Ascending aorta (tissue), 2 donors: ENCODE results near the gene ENTPD8. TPM values are rescaled to one million over a fixed set of nuclear protein-coding genes. Genes with fewer than 3 reads are reported as not detected.

Experiments used
- DNase-seq, 2 donors: peaks; one replicate each; pipeline ENCODE4 v3.0.0-alpha.2; 2019; ENCODE audit warnings: low spot score in 2 of 2
- H3K27ac ChIP-seq, 2 donors: fragments of 200-600 bp; sonication (generic); one replicate each; pipeline ENCODE4 v1.5.1; 2016 to 2017; ENCODE audit warnings: mild to moderate bottlenecking in 1 of 2
- H3K27me3 ChIP-seq: fragments of 200-600 bp; sonication (generic); one replicate; pipeline ENCODE4 v1.5.1; 2017
- H3K36me3 ChIP-seq, 2 donors: fragments of 200-600 bp; sonication (generic); one replicate each; pipeline ENCODE4 v1.5.1; 2016
- H3K4me1 ChIP-seq, 2 donors: fragments of 200-600 bp; sonication (generic); one replicate each; pipeline ENCODE4 v1.5.1; 2016 to 2017; ENCODE audit warnings: mild to moderate bottlenecking in 1 of 2
- H3K4me3 ChIP-seq, 2 donors: fragments of 200-600 bp; sonication (generic); one replicate each; pipeline ENCODE4 v1.5.1; 2016 to 2017; ENCODE audit warnings: mild to moderate bottlenecking in 1 of 2
- H3K9me3 ChIP-seq, 2 donors: fragments of 200-600 bp; sonication (generic); one replicate each; pipeline ENCODE4 v1.5.1; 2016
- intact Hi-C: fragments of 100-400 bp; cut with DNase I; formaldehyde crosslinking; loops from one replicate; pipeline ENCODE4 v1.15.1; 2023
- total RNA-seq: library from RNA; depleted of rRNA; stranded (reverse); fragments of >200 nt; gene quantifications from one replicate; pipeline ENCODE4 v1.1.0, GENCODE V29; 2016
- TF ChIP-seq, protein P1 (sequence below), 3 experiments: fragments of 200-600 bp in 2 of 3; fragments of 450-650 bp in 1 of 3; sonication (generic) in 2 of 3; IDR thresholded peaks; one replicate each; pipeline ENCODE4 v1.5.1; 2016 to 2019; ENCODE audit warnings: antibody characterized with exemption in 3 of 3, mild to moderate bottlenecking in 1 of 3, moderate library complexity in 1 of 3

ENTPD8 gene
- total RNA-seq, 1 donor from 2014 or later: not detected

DNA sequence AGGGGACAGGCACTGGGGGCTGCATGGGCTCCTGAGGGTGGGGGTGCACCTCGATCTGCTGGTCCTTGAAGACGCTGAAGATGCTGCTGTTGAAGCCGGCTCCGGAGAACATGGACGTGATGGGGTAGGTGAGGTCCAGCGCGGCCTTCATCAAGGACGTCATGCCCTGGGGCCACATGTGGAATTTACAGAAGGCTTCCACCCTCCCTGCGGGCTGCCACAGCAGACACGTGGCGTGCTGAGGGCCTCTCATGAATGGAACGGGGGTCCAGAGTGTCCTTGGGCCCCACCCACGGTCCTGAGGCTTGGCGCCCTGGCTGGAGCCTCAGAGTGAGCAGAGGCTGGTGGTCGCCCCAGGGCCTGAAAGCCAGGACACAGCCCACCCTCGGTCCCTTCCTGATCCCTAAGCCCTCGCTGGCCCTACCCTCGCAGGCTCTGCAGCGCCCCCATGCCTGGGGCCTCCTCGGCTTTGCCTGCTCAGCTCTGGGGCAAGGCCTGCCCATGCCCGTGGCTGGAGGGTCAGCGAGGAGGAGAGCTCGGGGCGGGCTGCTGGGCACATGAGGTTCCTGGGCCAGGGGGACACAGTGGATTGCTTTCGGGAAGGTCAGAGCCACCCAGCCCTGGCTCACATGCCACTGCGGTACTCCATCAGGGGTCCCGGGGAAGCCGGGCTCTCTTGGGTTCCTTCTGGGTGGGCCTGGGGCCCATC, 23.3 kb upstream of the ENTPD8 start:
- Histone ChIP-seq H3K4me3 (no peak overlapping the region), H3K4me1 (peaks cover 2 to 3% of the 10 kb centered on the region in 2 donors), H3K9me3 (no peaks in the 10 kb centered on the region), H3K36me3 (no peaks in the 10 kb centered on the region), H3K27me3 (no peaks in the 10 kb centered on the region), H3K27ac (no peak overlapping the region)
- intact Hi-C loops: no loop called here
- TF ChIP-seq, protein P1, sequence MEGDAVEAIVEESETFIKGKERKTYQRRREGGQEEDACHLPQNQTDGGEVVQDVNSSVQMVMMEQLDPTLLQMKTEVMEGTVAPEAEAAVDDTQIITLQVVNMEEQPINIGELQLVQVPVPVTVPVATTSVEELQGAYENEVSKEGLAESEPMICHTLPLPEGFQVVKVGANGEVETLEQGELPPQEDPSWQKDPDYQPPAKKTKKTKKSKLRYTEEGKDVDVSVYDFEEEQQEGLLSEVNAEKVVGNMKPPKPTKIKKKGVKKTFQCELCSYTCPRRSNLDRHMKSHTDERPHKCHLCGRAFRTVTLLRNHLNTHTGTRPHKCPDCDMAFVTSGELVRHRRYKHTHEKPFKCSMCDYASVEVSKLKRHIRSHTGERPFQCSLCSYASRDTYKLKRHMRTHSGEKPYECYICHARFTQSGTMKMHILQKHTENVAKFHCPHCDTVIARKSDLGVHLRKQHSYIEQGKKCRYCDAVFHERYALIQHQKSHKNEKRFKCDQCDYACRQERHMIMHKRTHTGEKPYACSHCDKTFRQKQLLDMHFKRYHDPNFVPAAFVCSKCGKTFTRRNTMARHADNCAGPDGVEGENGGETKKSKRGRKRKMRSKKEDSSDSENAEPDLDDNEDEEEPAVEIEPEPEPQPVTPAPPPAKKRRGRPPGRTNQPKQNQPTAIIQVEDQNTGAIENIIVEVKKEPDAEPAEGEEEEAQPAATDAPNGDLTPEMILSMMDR (IDR thresholded peaks at IDR 0.05): no peak
- DNase-seq: peak in 1 of 2 donors; percentile 61

GRCh38 chr9:137463931-137464290, 22.8 kb upstream of the ENTPD8 start:
- peaks cover 3 to 4% of the 10 kb centered on the region in 2 donors for H3K4me1 ChIP-seq
- no peak for DNase-seq
- H3K4me3 ChIP-seq: no peak overlapping the region
- intact Hi-C loops: no loop called here
- no peaks in the 10 kb centered on the region for H3K36me3 ChIP-seq
- H3K9me3 ChIP-seq: no peaks in the 10 kb centered on the region
- TF ChIP-seq, protein P1 (IDR thresholded peaks at IDR 0.05): no peak
- H3K27me3 ChIP-seq: no peaks in the 10 kb centered on the region
- no peak overlapping the region for H3K27ac ChIP-seq

DNA sequence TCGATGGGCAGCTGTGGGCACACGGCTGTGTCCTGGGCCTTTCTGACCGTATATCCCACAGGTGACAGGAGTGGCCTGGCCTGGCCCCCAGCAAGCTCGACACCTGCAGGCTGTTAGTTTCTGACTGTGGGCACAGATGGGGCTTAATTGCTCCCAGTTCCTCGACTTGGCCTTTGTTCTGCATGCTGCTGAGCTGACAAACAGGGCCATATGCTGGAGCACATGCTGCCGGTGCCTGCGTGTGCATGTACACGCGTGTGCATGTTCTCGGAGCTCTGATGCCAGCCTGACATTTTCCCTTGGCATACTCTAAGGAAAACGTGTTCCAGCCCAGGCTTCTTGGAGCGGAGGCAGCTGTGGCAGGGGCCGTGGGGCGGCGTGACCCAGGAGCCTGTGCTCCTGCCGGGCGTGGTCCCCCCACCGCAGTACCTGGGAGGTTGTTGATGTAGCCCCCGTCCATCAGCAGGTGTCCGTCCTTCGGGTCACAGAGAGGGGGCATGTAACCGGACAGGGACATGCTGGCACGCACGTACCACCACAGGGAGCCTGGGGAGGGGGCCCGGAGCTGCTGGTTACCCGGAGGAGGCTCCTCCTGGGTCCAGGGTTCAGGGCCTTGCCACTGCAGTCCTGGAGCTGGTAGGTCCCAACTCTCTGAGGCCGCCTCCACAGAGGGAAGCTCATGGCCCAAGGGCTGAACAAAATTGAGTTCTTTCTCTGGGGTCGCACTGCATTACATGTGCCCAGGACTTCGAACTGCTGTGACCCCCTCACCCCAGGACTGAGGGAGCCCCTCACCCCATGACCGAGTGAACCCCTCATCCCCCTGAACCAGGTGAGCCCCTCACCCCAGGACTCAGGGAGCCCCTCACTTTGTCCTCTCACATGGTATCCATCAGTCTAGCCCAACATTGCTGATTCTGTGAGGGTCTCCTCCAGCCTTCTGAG, 22.1 kb upstream of the ENTPD8 start:
- Histone ChIP-seq H3K4me1 (peaks cover 4 to 5% of the 10 kb centered on the region in 2 donors), H3K36me3 (no peaks in the 10 kb centered on the region), H3K9me3 (no peaks in the 10 kb centered on the region), H3K4me3 (no peak overlapping the region), H3K27me3 (no peaks in the 10 kb centered on the region), H3K27ac (no peak overlapping the region)
- DNase-seq: no peak
- intact Hi-C loops: no loop called here
- TF ChIP-seq, protein P1 (IDR thresholded peaks at IDR 0.05): no peak

GRCh38 chr9:137462396-137462985, 21.3 kb upstream of the ENTPD8 start:
- H3K36me3 ChIP-seq: no peaks in the 10 kb centered on the region
- TF ChIP-seq, protein P1 (IDR thresholded peaks at IDR 0.05): no peak
- H3K27me3 ChIP-seq: no peaks in the 10 kb centered on the region
- intact Hi-C loops: no loop called here
- peak in 1 of 2 donors; percentile 61 for DNase-seq
- peaks cover 9 to 11% of the 10 kb centered on the region in 2 donors for H3K4me1 ChIP-seq
- no peak overlapping the region for H3K27ac ChIP-seq
- no peaks in the 10 kb centered on the region for H3K9me3 ChIP-seq
- H3K4me3 ChIP-seq: no peak overlapping the region

- DNase-seq: no peak
- Histone ChIP-seq H3K27me3 (no peaks in the 10 kb centered on the region), H3K36me3 (peaks cover 0 to 3% of the 10 kb centered on the region in 2 donors), H3K27ac (no peak overlapping the region), H3K4me3 (no peak overlapping the region), H3K4me1 (peaks cover 15 to 16% of the 10 kb centered on the region in 2 donors), H3K9me3 (no peaks in the 10 kb centered on the region)
- TF ChIP-seq, protein P1 (IDR thresholded peaks at IDR 0.05): no peak
- intact Hi-C loops: no loop called here
Observed at GRCh38 chr9:137461663-137462395, 20.7 kb upstream of the ENTPD8 start.
